Muscle layer of duodenum (tissue), 2 donors: ENCODE measurements around the gene S100A11.

Experiments
- H3K27ac ChIP-seq: one replicate; pipeline ENCODE4 v1.7.0; 2013; ENCODE audit warnings: mild to moderate bottlenecking, low read length
- H3K27me3 ChIP-seq: one replicate; pipeline ENCODE4 v1.7.0; 2013; ENCODE audit warnings: low read depth, mild to moderate bottlenecking, control low read depth, low read length
- H3K36me3 ChIP-seq, 2 donors: one replicate each; pipeline ENCODE4 v1.7.0; 2013; ENCODE audit warnings: low read length in 2 of 2, control low read depth in 1 of 2, mild to moderate bottlenecking in 1 of 2; ENCODE audit not compliant: insufficient read depth in 2 of 2, control insufficient read depth in 1 of 2
- H3K4me1 ChIP-seq, 2 donors: one replicate each; pipeline ENCODE4 v1.7.0; 2013; ENCODE audit warnings: low read length in 2 of 2, mild to moderate bottlenecking in 2 of 2, control low read depth in 1 of 2, moderate library complexity in 1 of 2; ENCODE audit not compliant: insufficient read depth in 2 of 2, control insufficient read depth in 1 of 2
- H3K4me3 ChIP-seq, 2 donors: one replicate each; pipeline ENCODE4 v1.7.0; 2013; ENCODE audit warnings: low read length in 2 of 2, low read depth in 1 of 2, mild to moderate bottlenecking in 1 of 2
- H3K9me3 ChIP-seq, 2 donors: one replicate each; pipeline ENCODE4 v1.7.0; 2013; ENCODE audit warnings: low read length in 2 of 2, control low read depth in 1 of 2, mild to moderate bottlenecking in 1 of 2; ENCODE audit not compliant: control insufficient read depth in 1 of 2
- donor health status: healthy.

The S100A11 gene

DNA sequence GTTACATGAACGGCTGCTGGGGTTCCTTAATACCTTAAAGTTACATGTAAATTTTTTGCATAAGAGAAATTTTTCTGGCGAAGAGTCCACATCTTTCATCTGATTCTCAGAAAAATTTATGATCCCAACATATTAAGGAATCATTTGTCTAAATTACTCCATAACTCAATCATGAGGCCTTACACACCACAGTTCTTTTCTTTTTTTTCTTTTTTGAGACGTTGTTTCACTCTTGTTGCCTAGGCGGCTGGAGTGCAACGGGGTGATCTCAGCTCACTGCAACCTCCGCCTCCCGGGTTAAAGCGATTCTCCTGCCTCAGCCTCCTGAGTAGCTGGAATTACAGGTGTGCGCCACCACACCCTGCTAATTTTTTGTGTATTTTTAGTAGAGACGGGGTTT lies 2.1 kb upstream of the S100A11 start:
- Histone ChIP-seq H3K4me1 (peaks cover 16% of the 10 kb centered on the region in 2 donors), H3K4me3 (no peak overlapping the region), H3K27ac (no peak overlapping the region), H3K36me3 (peaks cover under 1 to 3% of the 10 kb centered on the region in 2 donors), H3K9me3 (no peaks in the 10 kb centered on the region), H3K27me3 (no peaks in the 10 kb centered on the region)

DNA sequence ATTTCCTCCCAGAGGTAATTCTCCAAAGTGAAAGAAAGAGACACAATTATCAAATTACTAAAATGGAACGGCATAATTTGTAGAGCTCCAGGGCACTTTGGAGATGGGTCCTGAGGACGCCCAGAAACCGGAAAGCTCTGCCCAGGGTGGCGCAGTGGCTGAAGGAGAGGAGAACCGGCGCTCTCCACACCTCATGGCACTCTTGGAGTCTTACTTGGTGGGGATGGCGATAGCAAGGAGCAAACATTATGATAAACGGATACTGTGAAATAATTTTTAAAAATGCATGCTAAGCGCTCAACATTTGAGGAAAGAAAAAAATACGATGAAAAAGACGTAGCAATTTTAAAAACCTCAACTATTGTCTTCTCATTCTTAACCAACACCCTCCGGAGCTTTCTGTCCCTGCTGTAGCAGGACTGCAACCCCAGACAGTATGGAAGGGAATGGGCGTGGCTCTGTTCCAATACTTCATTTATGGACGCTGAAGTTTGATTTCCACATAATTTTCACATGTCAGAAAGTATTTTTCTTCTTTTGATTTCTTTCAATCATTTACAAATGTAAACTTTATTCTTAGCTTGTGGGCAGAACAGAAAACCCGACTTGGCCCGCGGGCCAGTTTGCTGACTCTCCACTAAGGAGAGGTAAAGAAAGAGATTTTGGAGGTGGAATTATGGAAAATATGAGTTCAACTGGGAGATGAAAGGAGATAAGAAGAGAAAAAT lies 1.1 kb downstream of the S100A11 start:
- Histone ChIP-seq H3K36me3 (peaks cover 27 to 34% of the 10 kb centered on the region in 2 donors), H3K27ac (peak overlapping the region; percentile 98), H3K4me3 (peak overlapping the region; percentile 80 to 94), H3K4me1 (peaks cover 16 to 23% of the 10 kb centered on the region in 2 donors), H3K9me3 (no peaks in the 10 kb centered on the region), H3K27me3 (no peaks in the 10 kb centered on the region)

GRCh38 chr1:152034654-152035538 lies 1.9 kb downstream of the S100A11 start:
- Histone ChIP-seq H3K36me3 (peaks cover 27 to 36% of the 10 kb centered on the region in 2 donors), H3K9me3 (no peaks in the 10 kb centered on the region), H3K27ac (peak overlapping the region; percentile 98), H3K4me1 (peaks cover 16 to 23% of the 10 kb centered on the region in 2 donors), H3K27me3 (no peaks in the 10 kb centered on the region), H3K4me3 (peak overlapping the region; percentile 80 to 94)

DNA sequence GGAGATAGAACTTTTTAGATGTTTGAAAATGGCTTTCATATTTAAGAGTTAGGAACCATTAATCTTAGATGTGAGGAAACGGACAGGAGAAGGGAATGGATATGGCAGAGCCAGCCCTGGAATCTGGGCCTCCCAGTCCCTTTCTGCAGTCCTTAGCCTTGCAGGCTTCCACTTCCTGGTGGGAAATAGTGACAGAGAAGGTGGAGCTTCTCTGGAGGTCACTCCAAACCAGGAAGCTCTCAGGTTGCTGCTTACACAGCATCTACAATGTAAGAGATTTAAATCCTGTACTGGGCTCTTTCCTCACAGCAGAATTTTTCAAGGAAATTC lies 2.5 kb downstream of the S100A11 start:
- peaks cover 27 to 36% of the 10 kb centered on the region in 2 donors for H3K36me3 ChIP-seq
- peak overlapping the region; percentile 98 for H3K27ac ChIP-seq
- H3K9me3 ChIP-seq = no peaks in the 10 kb centered on the region
- no peaks in the 10 kb centered on the region for H3K27me3 ChIP-seq
- peak overlapping the region; percentile 80 to 94 for H3K4me3 ChIP-seq
- H3K4me1 ChIP-seq = peaks cover 16 to 23% of the 10 kb centered on the region in 2 donors

- Histone ChIP-seq H3K27me3 (no peaks in the 10 kb centered on the region), H3K9me3 (no peaks in the 10 kb centered on the region), H3K27ac (no peak overlapping the region), H3K4me1 (peaks cover 5 to 15% of the 10 kb centered on the region in 2 donors), H3K36me3 (peaks cover 27 to 36% of the 10 kb centered on the region in 2 donors), H3K4me3 (no peak overlapping the region)
These were observed 6.9 kb downstream of the S100A11 start for GRCh38 chr1:152029929-152030211.

DNA sequence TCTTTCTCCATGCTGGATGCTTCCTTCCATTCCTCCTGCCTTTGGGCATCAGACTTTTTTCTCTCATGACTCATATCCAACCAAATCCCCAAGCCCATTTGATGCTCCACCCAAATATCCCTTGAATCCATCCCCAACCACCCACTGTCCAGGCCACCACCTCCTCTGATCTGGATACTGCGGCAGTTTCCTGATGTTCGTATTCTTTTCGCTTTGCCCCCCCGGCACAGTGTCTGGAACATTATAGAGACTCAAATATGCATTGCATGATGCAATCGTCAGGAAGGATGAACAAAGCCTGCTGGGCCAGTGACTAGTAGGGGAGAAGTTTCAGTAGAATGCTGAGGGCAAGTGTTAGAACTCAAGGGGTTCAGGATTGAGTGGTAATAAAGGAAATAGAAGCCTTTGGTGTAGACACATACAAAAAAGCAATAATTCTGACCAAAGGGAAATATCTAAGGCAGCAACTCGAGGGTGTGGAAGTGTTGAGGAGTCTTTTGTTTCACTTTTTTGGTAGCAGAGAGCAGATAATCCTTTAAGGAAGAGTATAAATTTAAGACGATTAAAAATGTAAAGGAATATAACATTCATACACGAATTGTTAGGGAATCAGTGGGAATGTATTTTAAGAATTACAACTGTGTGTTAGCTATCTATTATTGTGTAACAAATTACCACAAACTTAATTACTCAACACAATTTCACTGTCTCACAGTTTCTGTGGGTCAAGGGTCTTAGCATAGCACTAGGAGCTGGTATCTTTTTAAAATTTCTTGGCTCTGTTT lies 7.5 kb downstream of the S100A11 start:
- Histone ChIP-seq H3K4me3 (no peak overlapping the region), H3K4me1 (peaks cover 0 to 11% of the 10 kb centered on the region in 2 donors), H3K9me3 (no peaks in the 10 kb centered on the region), H3K27me3 (no peaks in the 10 kb centered on the region), H3K27ac (no peak overlapping the region), H3K36me3 (peaks cover 27 to 36% of the 10 kb centered on the region in 2 donors)

GRCh38 chr1:152026895-152027294 lies 9.9 kb downstream of the S100A11 start:
- H3K36me3 ChIP-seq = peaks cover 7 to 13% of the 10 kb centered on the region in 2 donors
- H3K4me3 ChIP-seq = no peak overlapping the region
- H3K27ac ChIP-seq = no peak overlapping the region
- H3K27me3 ChIP-seq = no peaks in the 10 kb centered on the region
- no peaks in the 10 kb centered on the region for H3K4me1 ChIP-seq
- no peaks in the 10 kb centered on the region for H3K9me3 ChIP-seq

DNA sequence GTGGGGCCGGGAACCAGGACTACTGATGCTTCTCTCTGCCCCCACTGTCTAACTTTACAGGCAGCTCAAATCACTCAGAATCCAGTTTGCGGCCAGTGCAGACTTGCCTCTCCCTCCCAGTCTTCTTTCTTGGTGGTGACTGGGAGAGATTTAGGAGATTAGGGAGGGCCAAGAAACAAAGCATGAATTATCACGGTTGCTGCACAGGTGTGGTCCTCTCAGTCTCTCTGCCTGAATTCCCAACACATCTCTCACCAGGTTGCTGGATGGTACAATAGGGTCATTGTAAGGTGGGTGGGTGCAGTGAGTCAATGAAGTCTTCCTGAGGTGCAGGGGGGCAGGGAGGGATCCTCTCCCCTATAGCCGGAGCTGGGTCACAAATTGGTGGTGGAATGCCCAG lies 12.6 kb downstream of the S100A11 start:
- Histone ChIP-seq H3K27me3 (no peaks in the 10 kb centered on the region), H3K27ac (no peak overlapping the region), H3K4me3 (no peak overlapping the region), H3K4me1 (no peaks in the 10 kb centered on the region), H3K36me3 (no peaks in the 10 kb centered on the region), H3K9me3 (no peaks in the 10 kb centered on the region)

DNA sequence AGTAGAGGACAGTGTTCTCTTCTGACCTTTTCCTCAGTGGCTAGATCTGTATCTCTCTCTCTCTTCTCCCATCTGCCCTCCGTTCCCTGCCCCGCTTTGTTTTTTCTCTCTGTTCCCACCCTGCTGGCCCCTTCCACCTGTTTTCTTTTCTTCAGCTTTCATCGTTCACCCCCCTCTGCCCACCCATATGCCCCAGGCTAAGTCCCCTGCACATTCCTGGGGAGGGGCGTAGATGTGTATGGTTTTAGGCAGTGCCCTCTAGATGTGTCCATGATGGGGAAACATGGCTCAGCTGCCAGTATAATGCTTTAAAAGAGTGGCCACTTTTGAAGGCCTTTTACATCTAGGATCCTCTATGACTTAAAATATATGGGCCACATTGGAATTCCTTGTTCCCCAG lies 13.6 kb downstream of the S100A11 start:
- Histone ChIP-seq H3K27me3 (no peaks in the 10 kb centered on the region), H3K4me1 (no peaks in the 10 kb centered on the region), H3K36me3 (no peaks in the 10 kb centered on the region), H3K27ac (no peak overlapping the region), H3K9me3 (no peaks in the 10 kb centered on the region), H3K4me3 (no peak overlapping the region)

DNA sequence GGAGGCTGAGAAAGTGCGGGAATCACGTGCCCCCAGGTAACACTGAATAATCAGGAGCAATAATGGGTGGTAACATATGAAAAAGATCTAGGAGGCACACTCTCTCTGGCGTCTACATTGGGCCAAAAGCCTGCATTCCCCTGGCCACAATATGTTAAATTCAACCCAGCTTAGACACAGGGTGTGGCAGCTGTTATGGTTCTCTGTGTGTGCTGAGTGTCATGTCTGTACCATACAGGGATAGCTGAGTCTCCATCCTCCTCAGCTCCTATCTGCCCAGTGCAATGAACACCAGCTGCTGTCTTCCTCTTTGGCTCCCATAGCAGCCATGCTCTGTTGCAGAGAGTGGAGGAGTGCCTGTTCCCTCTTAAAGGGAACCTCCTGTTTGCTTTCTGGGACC lies 14.3 kb downstream of the S100A11 start:
- no peak overlapping the region for H3K27ac ChIP-seq
- no peaks in the 10 kb centered on the region for H3K27me3 ChIP-seq

DNA sequence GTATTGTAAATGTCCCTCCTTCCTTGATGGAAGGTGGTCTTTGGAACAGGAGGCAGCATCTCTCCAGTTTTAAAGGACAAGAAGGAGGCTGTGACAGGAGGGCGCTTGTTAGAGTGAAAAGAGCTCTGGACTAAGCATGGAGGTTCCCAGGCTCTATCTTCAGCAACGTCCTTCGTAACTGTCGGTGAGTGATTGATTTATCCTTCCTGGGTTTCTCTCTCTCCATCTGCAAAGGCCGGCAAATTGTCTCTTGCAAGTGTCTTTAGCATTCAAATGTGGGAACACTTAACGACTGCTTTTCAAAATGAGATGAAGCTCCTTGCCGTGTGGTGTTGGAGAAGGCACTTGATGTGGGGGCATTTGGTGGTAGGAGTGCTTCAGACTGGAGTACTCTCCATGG lies 15.2 kb downstream of the S100A11 start:
- Histone ChIP-seq H3K36me3 (no peaks in the 10 kb centered on the region), H3K9me3 (no peaks in the 10 kb centered on the region), H3K4me1 (no peaks in the 10 kb centered on the region), H3K27me3 (no peaks in the 10 kb centered on the region), H3K4me3 (no peak overlapping the region), H3K27ac (no peak overlapping the region)

More for the DNA sequence above, 14.3 kb downstream of the S100A11 start:
- H3K36me3 ChIP-seq = no peaks in the 10 kb centered on the region
- no peaks in the 10 kb centered on the region for H3K4me1 ChIP-seq
- no peaks in the 10 kb centered on the region for H3K9me3 ChIP-seq
- H3K4me3 ChIP-seq = no peak overlapping the region
